ENCODE data around the gene XPR1.

XPR1 gene

DNA sequence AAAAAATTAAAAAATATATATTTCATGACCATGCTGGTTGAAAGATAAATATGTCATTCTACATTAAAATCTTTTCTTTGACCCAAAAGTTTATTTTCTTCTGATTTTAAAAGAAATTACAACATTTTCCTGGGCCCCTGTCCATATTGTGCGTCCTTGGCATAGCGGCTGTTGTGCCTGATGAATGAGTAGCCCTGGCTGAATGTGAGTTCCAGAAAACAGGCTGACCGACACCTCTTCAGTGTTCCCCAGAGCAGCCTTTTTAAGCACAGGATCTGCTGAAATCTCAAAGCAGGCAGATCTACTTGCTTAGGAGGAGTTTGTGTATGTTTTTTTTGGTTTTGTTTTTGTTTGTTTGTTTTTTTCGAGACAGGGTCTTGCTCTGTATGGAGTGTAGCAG lies 300.6 kb downstream of the XPR1 start:
- no peak for DNase-seq (ENCODE audit: low read depth)

DNA sequence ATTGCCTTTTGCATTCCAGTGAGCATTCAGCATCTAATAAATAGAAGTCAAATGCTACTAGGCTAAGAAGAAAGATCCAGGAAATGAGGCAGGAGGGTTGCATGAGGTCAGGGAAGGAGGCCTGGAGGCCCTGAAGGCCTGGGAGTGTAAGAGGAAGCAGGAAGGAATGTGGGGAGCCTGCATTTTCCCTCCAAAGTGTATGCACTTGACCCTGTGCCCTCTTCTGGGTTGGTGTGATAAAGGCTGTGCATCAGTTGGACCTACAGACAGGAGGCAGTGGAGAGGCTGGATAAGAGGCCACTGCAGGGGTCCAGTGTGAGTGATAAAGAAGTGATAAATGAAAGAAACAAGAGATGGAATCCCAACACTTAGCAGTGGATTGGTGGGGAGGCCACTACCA lies 301.3 kb downstream of the XPR1 start:
- DNase-seq (ENCODE audit: low read depth), result no peak

DNA sequence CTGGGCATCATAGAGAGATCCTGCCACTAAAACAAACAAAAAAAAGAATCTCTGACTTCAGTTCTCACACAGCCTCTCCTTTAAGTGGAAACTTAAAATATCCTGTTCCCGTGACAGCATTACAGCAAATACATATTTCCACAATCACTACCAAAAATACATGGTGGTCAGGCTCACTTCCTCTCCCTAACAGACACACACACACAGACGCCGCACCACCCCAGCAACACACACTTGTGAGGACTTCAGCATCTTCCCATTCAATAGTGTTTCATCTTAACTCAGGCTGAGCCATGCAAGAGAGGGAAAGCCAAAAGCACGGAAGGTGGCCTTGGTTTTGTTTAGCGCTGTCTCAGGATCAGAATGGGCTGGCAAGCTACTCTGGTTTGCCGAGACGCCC lies 302.7 kb downstream of the XPR1 start:
- DNase-seq (ENCODE audit: low read depth), result no peak

DNA sequence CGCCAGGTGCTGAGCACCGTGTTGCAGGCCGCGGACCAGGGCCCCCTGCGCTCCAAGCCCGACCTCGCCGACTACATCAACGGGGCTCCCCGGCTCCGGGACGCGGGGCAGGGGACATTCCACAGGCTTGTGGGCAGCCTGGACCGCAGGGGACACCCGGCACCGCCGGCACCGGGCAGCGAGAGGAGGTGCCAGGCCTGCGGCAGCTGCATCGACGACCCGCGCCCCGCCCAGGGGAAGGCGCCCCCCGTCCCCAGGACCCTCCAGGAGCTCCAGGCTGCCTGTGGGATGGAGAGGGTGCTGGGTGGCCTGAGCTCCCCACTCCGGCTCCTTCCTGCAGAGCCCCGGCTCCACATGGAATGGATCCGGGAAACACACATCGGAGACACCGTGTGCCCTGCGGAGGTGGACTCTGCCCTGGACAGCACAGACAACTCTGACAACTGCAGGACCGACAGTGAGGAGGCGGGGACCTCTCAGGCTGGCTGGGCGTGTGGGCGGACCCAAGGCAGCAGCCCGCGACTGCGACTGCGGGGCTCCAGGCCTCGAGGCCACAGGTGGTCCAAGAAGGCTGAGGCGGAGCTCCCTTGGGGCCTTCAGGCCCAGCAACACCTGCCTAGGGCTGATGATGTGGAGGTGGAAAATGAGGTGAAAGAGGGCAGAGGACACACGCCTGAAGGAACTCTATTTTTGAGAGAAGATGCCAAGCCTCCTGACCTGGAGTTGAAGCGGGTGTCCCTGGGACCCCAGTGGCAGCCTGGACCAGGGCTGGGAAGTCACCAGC lies 303.7 kb downstream of the XPR1 start:
- no peak for DNase-seq (ENCODE audit: low read depth)

DNA sequence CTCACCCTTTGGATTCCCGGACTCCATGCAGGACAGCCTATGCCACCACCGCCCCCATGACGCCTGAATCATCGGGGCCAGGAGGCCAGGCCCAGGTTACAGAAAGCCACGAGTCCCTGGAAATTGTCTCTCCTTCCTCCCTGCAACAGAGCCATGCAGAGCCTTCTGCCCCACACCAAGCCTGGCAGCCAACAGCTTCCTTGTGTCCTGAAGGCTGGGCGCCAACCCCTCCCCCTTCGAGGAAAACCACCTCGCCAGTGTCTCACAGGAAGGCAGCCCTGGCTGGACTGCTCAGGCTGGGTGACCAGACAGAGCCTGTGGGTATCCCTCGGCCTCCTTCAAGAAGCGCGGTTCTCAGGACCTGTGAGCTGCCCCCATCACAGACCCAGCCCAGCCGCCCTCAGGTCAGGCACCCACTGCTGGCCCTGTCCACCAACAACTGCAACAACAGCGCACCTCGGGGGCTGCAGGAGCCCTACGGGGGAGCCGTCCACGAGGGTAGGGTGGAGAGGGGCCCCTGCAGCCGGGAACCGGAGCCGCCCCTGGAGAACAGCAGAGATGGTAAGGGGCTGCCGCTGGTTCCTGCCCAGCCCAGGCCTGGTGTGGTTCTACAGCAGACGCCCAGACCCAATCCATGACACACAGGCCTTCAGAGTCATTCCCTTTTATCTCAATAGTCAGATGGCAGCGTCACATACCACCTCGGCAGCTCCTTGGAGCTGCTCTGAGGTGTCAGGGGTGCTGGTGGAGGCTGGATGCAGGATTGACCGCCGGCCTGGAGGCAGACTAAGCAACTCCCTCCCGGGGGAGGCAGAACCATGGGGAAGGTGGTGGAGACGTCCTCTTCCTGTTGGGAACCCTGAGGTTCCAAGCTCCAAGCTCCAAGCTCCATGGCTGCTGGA lies 304.5 kb downstream of the XPR1 start:
- no peak for DNase-seq (ENCODE audit: low read depth)

DNA sequence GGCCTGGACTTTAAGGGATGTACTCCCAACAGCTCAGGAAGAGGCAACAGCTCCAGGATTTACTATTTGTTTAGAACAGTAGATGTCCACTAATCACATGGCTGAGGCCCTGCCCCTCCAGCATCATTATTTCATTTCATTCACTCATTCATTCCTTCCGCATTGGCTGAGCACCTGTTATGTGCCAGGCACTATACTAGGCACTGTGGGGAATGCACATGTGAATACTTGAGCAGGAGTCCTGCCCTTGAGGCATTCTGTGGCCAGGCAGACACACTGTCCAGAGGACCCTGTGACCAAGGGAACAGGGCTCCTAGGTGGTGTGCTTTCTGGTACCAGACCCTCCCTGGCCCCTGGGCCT lies 305.2 kb downstream of the XPR1 start:
- no peak for DNase-seq (ENCODE audit: low read depth)

DNA sequence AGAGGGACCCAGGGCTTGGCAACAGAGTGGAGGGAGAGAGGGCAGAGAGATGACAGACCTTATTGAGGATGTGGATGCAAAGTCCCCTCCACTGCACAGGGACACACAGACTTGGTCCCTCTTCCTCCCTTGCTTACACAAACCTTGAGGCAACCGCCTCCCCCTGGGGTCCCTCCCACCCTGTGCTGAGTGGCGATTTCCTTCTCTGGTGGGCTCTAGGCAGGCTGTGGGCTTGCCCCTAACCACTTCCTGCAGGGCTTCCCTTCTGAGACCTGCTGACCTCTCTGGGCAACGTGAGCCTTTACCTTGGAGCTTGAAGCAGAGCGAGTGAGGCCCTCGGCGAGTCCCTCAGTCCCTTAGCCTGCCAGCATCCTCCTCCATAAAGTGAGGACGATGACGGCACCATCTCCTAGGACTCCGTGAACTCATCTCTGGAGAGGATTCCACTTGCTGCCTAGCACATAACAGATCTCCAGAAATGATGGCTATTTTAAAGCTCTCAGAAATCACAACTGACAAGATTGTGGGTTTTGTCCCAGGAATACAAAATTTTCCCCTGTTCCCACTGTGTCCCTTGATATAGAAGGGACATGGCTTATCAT lies 305.9 kb downstream of the XPR1 start:
- DNase-seq (ENCODE audit: low read depth), result no peak

DNA sequence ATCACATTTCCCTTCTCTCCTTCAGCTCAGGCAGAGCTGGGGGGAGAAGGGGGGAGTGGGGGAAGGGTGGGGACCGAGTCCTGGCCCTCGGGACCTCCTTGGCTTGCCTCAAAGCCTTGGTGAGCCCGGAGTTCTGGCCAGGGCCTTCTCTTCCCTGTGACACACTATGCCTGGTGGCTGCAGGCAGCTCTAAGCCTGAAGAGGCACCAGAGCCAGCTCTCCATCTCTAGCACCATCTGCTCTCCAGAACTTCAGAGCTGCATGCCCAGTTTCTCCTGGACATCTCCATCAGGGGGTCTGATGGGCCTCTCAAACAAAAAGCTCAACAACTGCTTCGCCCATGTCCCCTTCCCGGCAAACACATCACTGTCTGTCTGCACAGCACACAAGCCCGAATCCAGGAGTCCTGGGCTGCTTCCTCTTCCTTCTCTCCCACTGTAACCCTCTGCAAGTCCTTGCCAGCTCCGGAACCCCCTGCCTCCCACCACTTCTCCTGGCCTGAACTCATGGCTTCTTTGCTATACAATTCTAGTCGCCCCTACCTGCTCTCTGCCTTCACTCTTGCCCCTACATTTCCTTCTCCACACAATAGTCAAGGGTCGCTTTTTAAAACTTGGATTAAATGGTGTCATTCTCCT lies 307.4 kb downstream of the XPR1 start:
- no peak for DNase-seq (ENCODE audit: low read depth)

DNA sequence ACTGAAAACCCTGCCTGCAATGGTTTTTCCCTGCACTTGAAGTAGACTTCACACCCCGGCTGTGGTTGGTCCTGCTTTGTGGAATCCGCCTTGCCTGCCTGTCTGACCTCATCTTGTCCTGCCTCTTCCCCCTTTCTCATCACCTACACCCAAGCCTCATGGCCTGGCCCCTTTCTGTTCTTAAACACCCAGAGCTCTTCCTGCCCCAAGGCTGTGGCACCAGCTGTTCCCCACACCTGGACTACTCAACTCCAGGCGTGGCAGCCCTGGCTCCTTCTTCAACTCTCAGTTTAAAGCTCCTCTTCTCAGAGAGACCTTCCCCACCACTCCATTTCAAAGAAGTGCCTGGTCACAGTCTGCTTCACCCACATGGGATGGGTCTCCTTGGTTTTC lies 307.9 kb downstream of the XPR1 start:
- no peak for DNase-seq (ENCODE audit: low read depth)

Measured in iris pigment epithelial cell (primary cell).